ENCODE data around the gene HES5. TPM values are rescaled to one million over a fixed set of nuclear protein-coding genes. Genes with fewer than 3 reads are reported as not detected.
A peak's percentile ranks its signal among the peaks of the same experiment; 100 is the strongest.

HES5 gene
- total and polyA plus RNA-seq, 7 experiments from 2014 or later, result not detected

- Mint-ChIP-seq H3K4me3 (no peak overlapping the region), H3K4me1 (peaks cover 29 to 39% (median 34%) of the 10 kb centered on the region in 7 donors), H3K27me3 (no peaks in the 10 kb centered on the region), H3K9me3 (no peaks in the 10 kb centered on the region), H3K36me3 (peaks cover 0 to 14% (median 6%) of the 10 kb centered on the region in 5 donors), H3K27ac (peak overlapping the region in 1 of 9 donors; percentile 23)
- Histone ChIP-seq H3K27me3 (ENCODE audit: control insufficient read depth in 2 of 2, insufficient read depth in 2 of 2, low read length in 2 of 2) (no peaks in the 10 kb centered on the region), H3K9me3 (ENCODE audit: control insufficient read depth in 2 of 3, low read length in 3 of 3) (no peaks in the 10 kb centered on the region), H3K4me3 (ENCODE audit: low read length) (no peak overlapping the region), H3K36me3 (ENCODE audit: control insufficient read depth in 2 of 3, insufficient read depth in 3 of 3, low read length in 3 of 3) (peaks cover 17 to 63% (median 25%) of the 10 kb centered on the region in 3 experiments), H3K4me1 (ENCODE audit: control insufficient read depth in 2 of 2, insufficient read depth in 2 of 2, low read length in 2 of 2) (peaks cover 27 to 31% of the 10 kb centered on the region in 2 donors), H3K27ac (ENCODE audit: low read depth, low read length) (no peak overlapping the region)
- CTCF ChIA-PET, result no interaction called here
- ATAC-seq, result no peak
- intact Hi-C loops (cut with micrococcal nuclease), result loop anchor here in 1 of 2 donors (10.0 kb wide), 2 partner anchors 226 to 1104 kb away; partner anchors contain the start of gene TPRG1L
- POLR2A ChIA-PET, result no interaction called here
- DNase-seq, result no peak
These were observed 9.3 kb downstream of the HES5 start for GRCh38 chr1:2520806-2521205.

DNA sequence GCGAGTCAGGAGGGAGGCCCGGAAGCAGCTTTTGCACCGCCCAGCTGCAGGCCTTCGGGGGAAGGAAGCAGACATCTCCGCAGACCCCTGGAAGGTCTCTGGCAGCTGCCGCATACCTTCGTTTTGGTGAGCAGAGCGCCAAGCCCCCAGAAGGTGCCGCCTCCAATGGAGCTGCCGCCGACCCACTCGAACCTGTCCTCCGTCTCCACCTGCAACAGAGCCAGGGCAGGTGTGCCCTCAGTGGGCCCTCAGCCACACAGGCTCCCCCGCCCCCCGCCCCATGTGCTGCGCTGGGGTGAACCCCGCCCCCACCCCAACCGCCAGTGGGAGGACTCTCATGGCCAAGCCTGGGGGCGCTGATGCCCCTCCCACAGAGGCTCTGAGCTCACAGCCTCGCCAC lies 9.9 kb downstream of the HES5 start:
- ChIA-PET CTCF (no interaction called here), POLR2A (no interaction called here)
- Histone ChIP-seq H3K9me3 (ENCODE audit: control insufficient read depth in 2 of 3, low read length in 3 of 3) (no peaks in the 10 kb centered on the region), H3K27me3 (ENCODE audit: control insufficient read depth in 2 of 2, insufficient read depth in 2 of 2, low read length in 2 of 2) (no peaks in the 10 kb centered on the region), H3K4me3 (ENCODE audit: low read length) (no peak overlapping the region), H3K27ac (ENCODE audit: low read depth, low read length) (no peak overlapping the region), H3K36me3 (ENCODE audit: control insufficient read depth in 2 of 3, insufficient read depth in 3 of 3, low read length in 3 of 3) (peaks cover 17 to 68% (median 27%) of the 10 kb centered on the region in 3 experiments), H3K4me1 (ENCODE audit: control insufficient read depth in 2 of 2, insufficient read depth in 2 of 2, low read length in 2 of 2) (peaks cover 23 to 27% of the 10 kb centered on the region in 2 donors)
- H3K9me3 Mint-ChIP-seq, result no peaks in the 10 kb centered on the region
- no peak for DNase-seq
- no peak overlapping the region for H3K4me3 Mint-ChIP-seq
- ATAC-seq, result no peak
- H3K27me3 Mint-ChIP-seq, result no peaks in the 10 kb centered on the region
- peaks cover 0 to 14% (median 6%) of the 10 kb centered on the region in 5 donors for H3K36me3 Mint-ChIP-seq
- no peak overlapping the region for H3K27ac Mint-ChIP-seq
- peaks cover 28 to 35% (median 31%) of the 10 kb centered on the region in 7 donors for H3K4me1 Mint-ChIP-seq
- intact Hi-C loops (cut with micrococcal nuclease), result loop anchor here in 1 of 2 donors (10.0 kb wide), 2 partner anchors 225 to 1105 kb away; partner anchors contain the start of gene TPRG1L

DNA sequence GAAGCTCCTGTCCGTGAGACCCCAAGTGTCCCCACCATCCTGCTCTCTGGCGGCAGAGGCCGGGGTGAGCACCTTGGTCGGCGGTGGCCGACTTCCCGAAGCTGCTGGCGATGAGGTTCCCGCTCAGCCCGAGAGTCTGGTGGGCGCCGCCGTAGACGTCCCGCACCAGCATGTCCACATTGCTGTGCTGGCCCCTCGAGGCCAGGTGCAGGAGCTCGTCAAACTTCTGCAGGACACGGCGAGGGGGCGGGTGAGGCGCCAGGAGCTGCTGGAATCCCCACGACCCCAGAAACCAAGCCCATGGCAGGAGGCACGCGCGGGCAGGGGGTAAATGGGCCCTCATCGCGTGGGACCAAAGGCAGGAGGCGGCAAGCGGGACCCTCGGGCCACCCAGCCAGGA lies 10.3 kb downstream of the HES5 start:
- no peak for ATAC-seq
- Histone ChIP-seq H3K27me3 (ENCODE audit: control insufficient read depth in 2 of 2, insufficient read depth in 2 of 2, low read length in 2 of 2) (no peaks in the 10 kb centered on the region), H3K9me3 (ENCODE audit: control insufficient read depth in 2 of 3, low read length in 3 of 3) (no peaks in the 10 kb centered on the region), H3K4me3 (ENCODE audit: low read length) (no peak overlapping the region), H3K4me1 (ENCODE audit: control insufficient read depth in 2 of 2, insufficient read depth in 2 of 2, low read length in 2 of 2) (peaks cover 18 to 22% of the 10 kb centered on the region in 2 donors), H3K36me3 (ENCODE audit: control insufficient read depth in 2 of 3, insufficient read depth in 3 of 3, low read length in 3 of 3) (peaks cover 17 to 73% (median 32%) of the 10 kb centered on the region in 3 experiments), H3K27ac (ENCODE audit: low read depth, low read length) (no peak overlapping the region)
- H3K27me3 Mint-ChIP-seq, result no peaks in the 10 kb centered on the region
- intact Hi-C loops (cut with micrococcal nuclease), result loop anchor here in 1 of 2 donors (10.0 kb wide), 2 partner anchors 225 to 1105 kb away; partner anchors contain the start of gene TPRG1L
- no peak for DNase-seq
- no peaks in the 10 kb centered on the region for H3K9me3 Mint-ChIP-seq
- H3K36me3 Mint-ChIP-seq, result peaks cover 0 to 14% (median 6%) of the 10 kb centered on the region in 5 donors
- ChIA-PET CTCF (no interaction called here), POLR2A (no interaction called here)
- peaks cover 23 to 30% (median 26%) of the 10 kb centered on the region in 7 donors for H3K4me1 Mint-ChIP-seq
- H3K4me3 Mint-ChIP-seq, result no peak overlapping the region
- H3K27ac Mint-ChIP-seq, result no peak overlapping the region

- H3K27me3 ChIP-seq (ENCODE audit: control insufficient read depth in 2 of 2, insufficient read depth in 2 of 2, low read length in 2 of 2), result no peaks in the 10 kb centered on the region
- H3K4me1 ChIP-seq (ENCODE audit: control insufficient read depth in 2 of 2, insufficient read depth in 2 of 2, low read length in 2 of 2), result peaks cover 14 to 17% of the 10 kb centered on the region in 2 donors
- ChIA-PET POLR2A (no interaction called here), CTCF (no interaction called here)
- intact Hi-C loops (cut with micrococcal nuclease), result no loop called here
- H3K4me3 ChIP-seq (ENCODE audit: low read length), result no peak overlapping the region
- no peaks in the 10 kb centered on the region for H3K27me3 Mint-ChIP-seq
- H3K36me3 Mint-ChIP-seq, result peaks cover 0 to 14% (median 6%) of the 10 kb centered on the region in 5 donors
- H3K4me3 Mint-ChIP-seq, result no peak overlapping the region
- no peak overlapping the region for H3K27ac ChIP-seq (ENCODE audit: low read depth, low read length)
- no peaks in the 10 kb centered on the region for H3K9me3 Mint-ChIP-seq
- H3K27ac Mint-ChIP-seq, result no peak overlapping the region
- peaks cover 17 to 77% (median 34%) of the 10 kb centered on the region in 3 experiments for H3K36me3 ChIP-seq (ENCODE audit: control insufficient read depth in 2 of 3, insufficient read depth in 3 of 3, low read length in 3 of 3)
- DNase-seq, result no peak
- H3K9me3 ChIP-seq (ENCODE audit: control insufficient read depth in 2 of 3, low read length in 3 of 3), result no peaks in the 10 kb centered on the region
- H3K4me1 Mint-ChIP-seq, result peaks cover 17 to 24% (median 21%) of the 10 kb centered on the region in 7 donors
- no peak for ATAC-seq
These were observed 10.9 kb downstream of the HES5 start for GRCh38 chr1:2519029-2519685.

- CTCF ChIA-PET, result no interaction called here
- Mint-ChIP-seq H3K9me3 (no peaks in the 10 kb centered on the region), H3K36me3 (peaks cover 0 to 14% (median 4%) of the 10 kb centered on the region in 5 donors), H3K27ac (peak overlapping the region in 1 of 9 donors; percentile 33), H3K27me3 (no peaks in the 10 kb centered on the region), H3K4me3 (no peak overlapping the region), H3K4me1 (peaks cover 12 to 18% (median 15%) of the 10 kb centered on the region in 7 donors)
- Histone ChIP-seq H3K4me3 (ENCODE audit: low read length) (no peak overlapping the region), H3K27me3 (ENCODE audit: control insufficient read depth in 2 of 2, insufficient read depth in 2 of 2, low read length in 2 of 2) (no peaks in the 10 kb centered on the region), H3K4me1 (ENCODE audit: control insufficient read depth in 2 of 2, insufficient read depth in 2 of 2, low read length in 2 of 2) (peaks cover 10% of the 10 kb centered on the region in 2 donors), H3K27ac (ENCODE audit: low read depth, low read length) (no peak overlapping the region), H3K36me3 (ENCODE audit: control insufficient read depth in 2 of 3, insufficient read depth in 3 of 3, low read length in 3 of 3) (peaks cover 17 to 83% (median 40%) of the 10 kb centered on the region in 3 experiments), H3K9me3 (ENCODE audit: control insufficient read depth in 2 of 3, low read length in 3 of 3) (no peaks in the 10 kb centered on the region)
- DNase-seq (no peak), ATAC-seq (no peak)
- POLR2A ChIA-PET, result no interaction called here
- intact Hi-C loops (cut with micrococcal nuclease), result no loop called here
These were observed 11.5 kb downstream of the HES5 start for GRCh38 chr1:2518528-2518927.

DNA sequence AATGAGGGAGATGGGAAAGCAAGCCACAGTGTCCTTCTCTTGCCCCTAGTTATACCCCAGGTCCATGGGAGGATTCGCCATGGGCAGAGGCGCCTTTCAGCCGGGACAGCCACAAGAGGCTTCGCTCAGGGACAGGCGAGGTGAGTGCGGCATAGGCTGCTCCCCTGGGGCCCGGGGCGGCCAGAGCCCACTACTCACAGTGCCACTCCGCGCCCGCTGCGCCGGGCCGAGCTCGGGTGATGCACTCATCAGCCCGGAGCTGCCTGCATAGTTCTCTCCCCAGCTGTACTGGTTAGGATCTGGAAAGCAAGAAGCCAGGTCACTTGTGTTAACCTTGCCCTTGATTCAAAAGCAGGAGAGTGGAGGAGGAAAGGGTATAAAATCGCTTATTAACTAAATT lies 12.1 kb downstream of the HES5 start:
- no peak overlapping the region for H3K4me3 ChIP-seq (ENCODE audit: low read length)
- ATAC-seq, result no peak
- H3K9me3 Mint-ChIP-seq, result no peaks in the 10 kb centered on the region
- H3K4me1 ChIP-seq (ENCODE audit: control insufficient read depth in 2 of 2, insufficient read depth in 2 of 2, low read length in 2 of 2), result peaks cover 5% of the 10 kb centered on the region in 2 donors
- peaks cover 0 to 14% (median 4%) of the 10 kb centered on the region in 5 donors for H3K36me3 Mint-ChIP-seq
- peaks cover 17 to 89% (median 41%) of the 10 kb centered on the region in 3 experiments for H3K36me3 ChIP-seq (ENCODE audit: control insufficient read depth in 2 of 3, insufficient read depth in 3 of 3, low read length in 3 of 3)
- H3K9me3 ChIP-seq (ENCODE audit: control insufficient read depth in 2 of 3, low read length in 3 of 3), result no peaks in the 10 kb centered on the region
- no peak overlapping the region for H3K27ac Mint-ChIP-seq
- H3K27ac ChIP-seq (ENCODE audit: low read depth, low read length), result no peak overlapping the region
- H3K27me3 Mint-ChIP-seq, result no peaks in the 10 kb centered on the region
- H3K4me1 Mint-ChIP-seq, result peaks cover 8 to 13% (median 11%) of the 10 kb centered on the region in 7 donors
- ChIA-PET POLR2A (no interaction called here), CTCF (no interaction called here)
- no peak for DNase-seq
- no peak overlapping the region for H3K4me3 Mint-ChIP-seq
- intact Hi-C loops (cut with micrococcal nuclease), result no loop called here
- H3K27me3 ChIP-seq (ENCODE audit: control insufficient read depth in 2 of 2, insufficient read depth in 2 of 2, low read length in 2 of 2), result no peaks in the 10 kb centered on the region

DNA sequence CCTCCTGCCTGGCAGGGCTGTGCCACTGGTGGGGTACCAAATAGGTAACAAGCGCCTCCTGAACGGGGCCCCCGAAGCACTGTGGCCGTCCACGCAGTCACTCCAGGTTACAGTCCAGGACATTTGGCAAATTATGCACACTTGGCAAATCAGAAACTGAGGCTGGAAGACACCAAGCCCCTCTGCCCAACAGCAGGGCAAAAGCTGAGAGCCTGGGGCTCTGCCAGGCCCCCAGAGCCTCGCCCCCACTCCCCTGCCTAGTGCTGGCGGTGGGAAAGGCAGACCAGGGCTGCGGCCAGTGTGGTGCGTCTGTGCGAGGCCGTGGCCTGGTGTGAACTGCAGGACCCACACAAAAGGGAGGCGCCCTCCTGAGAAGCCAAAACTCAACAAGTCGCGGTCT lies 13.1 kb downstream of the HES5 start:
- Histone ChIP-seq H3K9me3 (ENCODE audit: control insufficient read depth in 2 of 3, low read length in 3 of 3) (no peaks in the 10 kb centered on the region), H3K4me3 (ENCODE audit: low read length) (no peak overlapping the region), H3K36me3 (ENCODE audit: control insufficient read depth in 2 of 3, insufficient read depth in 3 of 3, low read length in 3 of 3) (peaks cover 17 to 98% (median 41%) of the 10 kb centered on the region in 3 experiments), H3K27me3 (ENCODE audit: control insufficient read depth in 2 of 2, insufficient read depth in 2 of 2, low read length in 2 of 2) (no peaks in the 10 kb centered on the region), H3K27ac (ENCODE audit: low read depth, low read length) (no peak overlapping the region), H3K4me1 (ENCODE audit: control insufficient read depth in 2 of 2, insufficient read depth in 2 of 2, low read length in 2 of 2) (no peaks in the 10 kb centered on the region)
- intact Hi-C loops (cut with micrococcal nuclease), result no loop called here
- peaks cover 0 to 14% (median 4%) of the 10 kb centered on the region in 5 donors for H3K36me3 Mint-ChIP-seq
- no peak for DNase-seq
- H3K27ac Mint-ChIP-seq, result no peak overlapping the region
- ATAC-seq, result no peak
- POLR2A ChIA-PET, result no interaction called here
- H3K27me3 Mint-ChIP-seq, result no peaks in the 10 kb centered on the region
- no peaks in the 10 kb centered on the region for H3K9me3 Mint-ChIP-seq
- no peak overlapping the region for H3K4me3 Mint-ChIP-seq
- H3K4me1 Mint-ChIP-seq, result peaks cover 0 to 7% (median under 1%) of the 10 kb centered on the region in 7 donors
- CTCF ChIA-PET, result no interaction called here
